Neutrophil (primary cell): ENCODE results near the gene ACOXL.

Source experiments
- H3K27ac ChIP-seq: fragments of 200-600 bp; sonication (generic); 2 replicates; pipeline ENCODE4 v1.5.1; 2016; ENCODE audit warnings: mild to moderate bottlenecking, moderate library complexity
- H3K27me3 ChIP-seq: fragments of 200-600 bp; sonication (generic); 2 replicates; pipeline ENCODE4 v1.6.0; 2016; ENCODE audit warnings: mild to moderate bottlenecking
- H3K36me3 ChIP-seq: fragments of 200-600 bp; sonication (generic); 2 replicates; pipeline ENCODE4 v1.5.1; 2017
- H3K4me1 ChIP-seq, 2 experiments: fragments of 200-600 bp in 1 of 2; sonication (generic) in 1 of 2; 1 replicate in 1 of 2; 2 replicates in 1 of 2; pipeline versions ENCODE4 v1.5.1 to v1.6.1; 2013 to 2016; ENCODE audit warnings: low read depth in 1 of 2, low read length in 1 of 2, mild to moderate bottlenecking in 1 of 2, moderate library complexity in 1 of 2; ENCODE audit not compliant: control insufficient read depth in 1 of 2, insufficient read depth in 1 of 2
- H3K4me3 ChIP-seq, 2 experiments: fragments of 200-600 bp in 1 of 2; sonication (generic) in 1 of 2; 1 replicate in 1 of 2; 2 replicates in 1 of 2; pipeline ENCODE4 v1.5.1; 2013 to 2016; ENCODE audit warnings: low read depth in 1 of 2, low read length in 1 of 2, mild to moderate bottlenecking in 1 of 2, moderate library complexity in 1 of 2
- H3K9me3 ChIP-seq: fragments of 200-600 bp; sonication (generic); 2 replicates; pipeline ENCODE4 v1.5.1; 2016
- TF ChIP-seq, protein P1 (sequence below): fragments of 200-600 bp; sonication (generic); IDR thresholded peaks from 2 replicates; pipeline ENCODE4 v1.5.1; 2016; ENCODE audit warnings: antibody characterized with exemption

The ACOXL gene

DNA sequence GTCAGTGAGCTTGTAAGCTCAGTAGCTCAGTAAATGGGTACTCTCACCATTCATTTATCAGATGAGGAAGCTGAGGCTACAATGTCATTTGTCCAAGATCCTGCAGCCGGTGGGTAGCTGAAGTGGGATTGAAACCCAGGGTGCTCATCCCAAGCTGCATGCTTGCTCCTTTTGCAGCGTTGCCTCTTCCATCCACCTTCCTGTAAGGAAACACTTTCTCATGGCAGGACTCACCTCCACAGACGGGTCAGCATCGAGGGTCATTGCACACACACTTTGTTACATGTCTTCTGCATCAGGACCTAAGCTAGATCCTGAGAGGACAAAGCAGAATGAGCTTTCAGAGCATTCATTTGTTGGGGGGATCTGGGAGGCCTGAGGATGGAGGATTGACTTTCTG, 60.7 kb downstream of the ACOXL start:
- Histone ChIP-seq H3K27me3 (peaks cover 81% of the 10 kb centered on the region), H3K36me3 (no peaks in the 10 kb centered on the region), H3K27ac (no peak overlapping the region), H3K4me1 (no peaks in the 10 kb centered on the region), H3K9me3 (no peaks in the 10 kb centered on the region), H3K4me3 (no peak overlapping the region)
- TF ChIP-seq, protein P1, sequence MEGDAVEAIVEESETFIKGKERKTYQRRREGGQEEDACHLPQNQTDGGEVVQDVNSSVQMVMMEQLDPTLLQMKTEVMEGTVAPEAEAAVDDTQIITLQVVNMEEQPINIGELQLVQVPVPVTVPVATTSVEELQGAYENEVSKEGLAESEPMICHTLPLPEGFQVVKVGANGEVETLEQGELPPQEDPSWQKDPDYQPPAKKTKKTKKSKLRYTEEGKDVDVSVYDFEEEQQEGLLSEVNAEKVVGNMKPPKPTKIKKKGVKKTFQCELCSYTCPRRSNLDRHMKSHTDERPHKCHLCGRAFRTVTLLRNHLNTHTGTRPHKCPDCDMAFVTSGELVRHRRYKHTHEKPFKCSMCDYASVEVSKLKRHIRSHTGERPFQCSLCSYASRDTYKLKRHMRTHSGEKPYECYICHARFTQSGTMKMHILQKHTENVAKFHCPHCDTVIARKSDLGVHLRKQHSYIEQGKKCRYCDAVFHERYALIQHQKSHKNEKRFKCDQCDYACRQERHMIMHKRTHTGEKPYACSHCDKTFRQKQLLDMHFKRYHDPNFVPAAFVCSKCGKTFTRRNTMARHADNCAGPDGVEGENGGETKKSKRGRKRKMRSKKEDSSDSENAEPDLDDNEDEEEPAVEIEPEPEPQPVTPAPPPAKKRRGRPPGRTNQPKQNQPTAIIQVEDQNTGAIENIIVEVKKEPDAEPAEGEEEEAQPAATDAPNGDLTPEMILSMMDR = no peak

DNA sequence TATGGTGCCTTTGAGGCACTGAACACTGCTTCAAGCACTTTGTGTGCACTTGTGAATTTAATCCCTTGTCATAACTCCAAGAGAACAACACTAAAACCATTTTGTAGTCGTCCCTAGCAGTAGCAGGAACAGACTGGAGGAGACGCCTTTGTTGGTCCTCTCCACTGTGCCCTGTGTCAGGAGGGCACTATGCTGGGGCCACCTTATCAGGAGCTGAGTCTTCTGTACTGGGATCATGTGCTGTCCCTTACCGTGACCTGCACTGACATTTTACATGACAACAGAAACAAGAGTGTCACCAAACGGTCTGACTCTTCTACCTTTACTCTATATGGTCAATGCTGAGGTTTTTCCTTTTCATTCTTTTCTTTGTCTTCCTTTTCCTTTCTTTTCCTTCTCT, 62.0 kb downstream of the ACOXL start:
- TF ChIP-seq, protein P1 = no peak
- H3K4me1 ChIP-seq = no peaks in the 10 kb centered on the region
- no peaks in the 10 kb centered on the region for H3K36me3 ChIP-seq
- H3K9me3 ChIP-seq = no peaks in the 10 kb centered on the region
- H3K27me3 ChIP-seq = peaks cover 75% of the 10 kb centered on the region
- H3K4me3 ChIP-seq = no peak overlapping the region
- no peak overlapping the region for H3K27ac ChIP-seq

DNA sequence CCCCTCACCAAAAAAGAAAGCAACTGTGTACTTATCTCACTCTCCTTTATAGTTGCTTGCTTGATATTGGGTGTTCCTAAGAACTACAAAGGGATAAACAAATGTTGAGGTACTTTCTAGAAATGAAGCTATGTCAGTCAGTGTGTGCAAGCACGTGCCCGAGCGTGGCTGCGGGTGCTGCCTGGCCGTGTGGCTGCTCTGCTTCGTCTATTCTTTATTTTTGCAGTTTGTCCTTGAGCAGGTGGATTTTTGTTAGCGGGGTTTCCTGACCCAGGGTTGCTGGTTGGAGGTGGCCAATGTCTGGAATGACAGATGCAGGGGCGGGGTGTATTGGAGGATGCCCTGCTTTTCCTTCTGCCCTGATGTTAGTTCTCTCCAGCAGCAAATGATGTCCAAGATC, 62.6 kb downstream of the ACOXL start:
- H3K4me3 ChIP-seq = no peak overlapping the region
- no peaks in the 10 kb centered on the region for H3K4me1 ChIP-seq
- no peak overlapping the region for H3K27ac ChIP-seq
- H3K9me3 ChIP-seq = no peaks in the 10 kb centered on the region
- no peaks in the 10 kb centered on the region for H3K36me3 ChIP-seq
- TF ChIP-seq, protein P1 = no peak
- H3K27me3 ChIP-seq = peaks cover 71% of the 10 kb centered on the region

DNA sequence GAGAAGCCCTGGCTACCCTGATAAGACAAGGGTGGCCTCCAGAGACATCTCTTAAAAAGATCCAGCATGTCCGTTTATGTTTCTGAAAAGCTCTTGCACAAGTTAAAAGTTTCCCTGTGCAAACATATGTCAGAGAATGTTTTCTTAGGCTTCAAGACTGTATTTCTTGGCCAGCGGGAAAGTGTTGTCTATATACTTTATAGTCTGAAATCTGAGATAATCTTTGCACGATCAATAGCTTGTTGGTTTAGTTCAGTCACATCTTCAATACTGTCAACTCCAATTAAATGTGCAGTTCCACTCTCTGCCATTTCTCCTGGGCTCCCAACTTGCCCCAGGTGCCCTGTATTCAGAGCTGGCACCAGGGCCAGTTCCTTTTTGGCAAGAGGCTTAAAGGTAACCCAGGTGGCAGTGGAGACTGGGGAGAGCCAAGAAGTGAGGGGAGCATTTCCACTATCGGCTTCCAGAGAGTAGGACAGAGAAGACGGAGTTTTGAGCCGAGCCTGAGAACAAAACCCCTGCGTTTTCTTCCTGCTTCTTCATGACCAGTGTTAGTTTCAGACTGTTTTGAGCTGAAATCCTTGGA, 64.4 kb downstream of the ACOXL start:
- H3K27me3 ChIP-seq = peaks cover 62% of the 10 kb centered on the region

DNA sequence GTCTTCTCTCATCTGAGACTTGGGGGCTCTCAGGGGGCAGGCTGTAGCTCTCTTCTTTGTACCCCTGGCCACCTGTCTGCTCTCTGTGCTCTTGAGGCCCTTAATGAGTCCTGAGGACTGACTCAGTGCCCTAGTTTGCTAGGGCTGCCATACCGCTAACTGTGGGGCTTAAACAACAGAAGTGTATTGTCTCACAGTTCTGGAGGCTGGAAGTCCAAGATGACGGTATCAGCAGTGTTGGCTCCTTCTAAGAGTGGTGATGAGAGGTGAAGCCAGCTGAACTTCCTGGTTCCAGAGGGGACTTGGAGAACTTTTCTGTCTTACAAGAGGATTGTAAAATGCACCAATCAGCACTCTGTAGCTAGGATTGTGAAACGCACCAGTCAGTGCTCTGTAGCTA, 67.0 kb downstream of the ACOXL start:
- no peak overlapping the region for H3K27ac ChIP-seq
- H3K4me3 ChIP-seq = no peak overlapping the region
- no peaks in the 10 kb centered on the region for H3K9me3 ChIP-seq
- peaks cover 62% of the 10 kb centered on the region for H3K27me3 ChIP-seq
- H3K4me1 ChIP-seq = no peaks in the 10 kb centered on the region
- TF ChIP-seq, protein P1 = no peak
- H3K36me3 ChIP-seq = no peaks in the 10 kb centered on the region

More for the DNA sequence above, 64.4 kb downstream of the ACOXL start:
- no peaks in the 10 kb centered on the region for H3K4me1 ChIP-seq
- H3K9me3 ChIP-seq = no peaks in the 10 kb centered on the region
- no peak overlapping the region for H3K4me3 ChIP-seq
- H3K36me3 ChIP-seq = no peaks in the 10 kb centered on the region
- TF ChIP-seq, protein P1 = no peak
- no peak overlapping the region for H3K27ac ChIP-seq
